ENCODE data around the gene SNPH.

GRCh38 chr20:1252416-1252815, 13.7 kb upstream of the SNPH start:
- TF ChIP-seq, protein P1, sequence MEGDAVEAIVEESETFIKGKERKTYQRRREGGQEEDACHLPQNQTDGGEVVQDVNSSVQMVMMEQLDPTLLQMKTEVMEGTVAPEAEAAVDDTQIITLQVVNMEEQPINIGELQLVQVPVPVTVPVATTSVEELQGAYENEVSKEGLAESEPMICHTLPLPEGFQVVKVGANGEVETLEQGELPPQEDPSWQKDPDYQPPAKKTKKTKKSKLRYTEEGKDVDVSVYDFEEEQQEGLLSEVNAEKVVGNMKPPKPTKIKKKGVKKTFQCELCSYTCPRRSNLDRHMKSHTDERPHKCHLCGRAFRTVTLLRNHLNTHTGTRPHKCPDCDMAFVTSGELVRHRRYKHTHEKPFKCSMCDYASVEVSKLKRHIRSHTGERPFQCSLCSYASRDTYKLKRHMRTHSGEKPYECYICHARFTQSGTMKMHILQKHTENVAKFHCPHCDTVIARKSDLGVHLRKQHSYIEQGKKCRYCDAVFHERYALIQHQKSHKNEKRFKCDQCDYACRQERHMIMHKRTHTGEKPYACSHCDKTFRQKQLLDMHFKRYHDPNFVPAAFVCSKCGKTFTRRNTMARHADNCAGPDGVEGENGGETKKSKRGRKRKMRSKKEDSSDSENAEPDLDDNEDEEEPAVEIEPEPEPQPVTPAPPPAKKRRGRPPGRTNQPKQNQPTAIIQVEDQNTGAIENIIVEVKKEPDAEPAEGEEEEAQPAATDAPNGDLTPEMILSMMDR (conservative IDR thresholded peaks at IDR 0.05; ENCODE audit: low read depth, low read length) = no peak
- no peak for TF ChIP-seq EZH2 (IDR thresholded peaks at IDR 0.05; ENCODE audit: borderline replicate concordance, low read depth, low read length, poor library complexity, severe bottlenecking)

Measured in A673 (cell line).